Amniotic stem cell (primary cell): ENCODE measurements around the gene HAPSTR1.
"Not testable (repeated sequence)": the region's sequence is repeated elsewhere in the genome, so short reads cannot be mapped to it uniquely, and the experiment has no call there.

Experiments used
- DNase-seq: peaks from one replicate; lab custom pipeline; 2025; lab: John Stamatoyannopoulos, UW

HAPSTR1 gene, protein sequence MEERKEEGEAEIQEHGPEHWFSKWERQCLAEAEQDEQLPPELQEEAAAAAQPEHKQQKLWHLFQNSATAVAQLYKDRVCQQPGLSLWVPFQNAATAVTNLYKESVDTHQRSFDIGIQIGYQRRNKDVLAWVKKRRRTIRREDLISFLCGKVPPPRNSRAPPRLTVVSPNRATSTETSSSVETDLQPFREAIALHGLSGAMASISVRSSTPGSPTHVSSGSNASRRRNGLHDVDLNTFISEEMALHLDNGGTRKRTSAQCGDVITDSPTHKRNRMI

GRCh38 chr16:9090960-9091866 lies at the start of gene HAPSTR1:
Gene HAPSTR1 (plus strand): TSS chr16:9091644. CDS start chr16:9092045, 401 bp downstream.
- DNase-seq = peak; percentile 99

DNA sequence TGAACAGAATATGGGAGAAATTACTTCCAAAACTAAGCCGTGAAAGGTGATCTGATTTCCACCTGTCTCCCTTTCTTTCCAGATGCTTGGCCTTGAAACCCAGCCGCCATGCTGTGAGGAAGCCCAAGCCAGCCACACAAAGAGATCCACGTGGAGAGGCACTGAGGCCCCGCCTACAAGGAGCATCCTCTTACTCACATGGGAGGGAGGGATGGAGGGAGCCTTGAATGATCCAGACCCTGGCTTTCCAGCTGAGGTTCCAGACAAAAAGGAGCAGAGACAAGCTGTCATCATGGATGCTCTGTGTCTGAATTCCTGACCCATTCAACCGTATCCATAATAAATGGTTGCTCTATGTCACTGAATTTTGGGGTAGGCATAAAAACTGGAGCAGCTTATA lies 48.9 kb upstream of the HAPSTR1 start:
- DNase-seq = no peak

GRCh38 chr16:9042964-9043680 lies 48.3 kb upstream of the HAPSTR1 start:
- DNase-seq = peak; percentile 61

DNA sequence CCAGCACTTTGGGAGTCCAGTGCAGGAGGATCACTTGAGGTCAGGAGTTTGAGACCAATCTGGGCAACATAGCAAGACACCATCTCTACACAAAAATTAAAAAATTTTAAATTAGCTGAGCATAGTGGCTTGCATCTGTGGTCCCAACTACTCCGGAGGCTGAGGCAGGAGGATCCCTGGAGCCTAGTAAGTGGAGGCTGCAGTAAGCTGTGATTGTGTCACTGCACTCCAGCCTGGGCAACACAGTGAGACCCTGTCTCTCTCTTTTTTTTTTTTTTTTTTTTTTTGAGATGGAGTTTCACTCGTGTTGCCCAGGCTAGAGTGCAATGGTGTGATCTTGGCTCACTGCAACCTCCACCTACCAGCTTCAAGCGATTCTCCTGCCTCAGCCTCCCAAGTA lies 45.9 kb upstream of the HAPSTR1 start:
- DNase-seq = not testable (repeated sequence)

- DNase-seq = no peak
Measured at GRCh38 chr16:9046667-9047055, 44.8 kb upstream of the HAPSTR1 start.

DNA sequence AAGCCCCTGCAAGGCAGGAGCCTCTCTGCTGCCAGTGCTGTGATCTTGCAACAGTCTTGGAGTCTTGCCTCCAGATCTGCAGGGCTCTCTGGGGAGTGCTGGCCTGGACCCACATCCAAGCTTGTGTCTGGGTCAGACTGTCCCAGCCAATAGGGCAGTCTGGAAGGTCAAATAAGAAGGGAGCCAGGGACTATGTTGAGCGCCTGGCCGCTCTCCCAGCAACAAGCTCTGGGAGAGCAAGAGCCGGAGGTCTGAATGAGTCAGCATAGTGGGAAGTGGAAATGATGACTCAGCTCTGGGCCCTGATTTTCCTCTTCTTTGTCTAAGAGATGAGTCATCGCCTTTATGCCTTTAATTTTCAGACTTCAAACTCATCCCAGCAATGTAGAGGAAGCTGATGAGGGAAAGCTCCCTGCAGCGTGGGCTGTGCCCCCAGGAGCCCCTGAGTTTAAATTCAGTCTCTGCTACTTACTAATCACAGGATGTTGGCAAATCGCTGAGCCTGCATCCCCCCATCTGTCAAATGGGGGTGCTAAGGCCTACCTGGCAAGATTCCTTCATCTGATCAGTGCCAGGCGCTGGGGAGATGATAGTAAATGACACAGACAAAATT lies 43.6 kb upstream of the HAPSTR1 start:
- DNase-seq = peak; percentile 95

GRCh38 chr16:9048302-9048700 lies 43.1 kb upstream of the HAPSTR1 start:
- no peak for DNase-seq

GRCh38 chr16:9049241-9049640 lies 42.2 kb upstream of the HAPSTR1 start:
- DNase-seq = peak; percentile 71

GRCh38 chr16:9050102-9050830 lies 41.2 kb upstream of the HAPSTR1 start:
- no peak for DNase-seq

DNA sequence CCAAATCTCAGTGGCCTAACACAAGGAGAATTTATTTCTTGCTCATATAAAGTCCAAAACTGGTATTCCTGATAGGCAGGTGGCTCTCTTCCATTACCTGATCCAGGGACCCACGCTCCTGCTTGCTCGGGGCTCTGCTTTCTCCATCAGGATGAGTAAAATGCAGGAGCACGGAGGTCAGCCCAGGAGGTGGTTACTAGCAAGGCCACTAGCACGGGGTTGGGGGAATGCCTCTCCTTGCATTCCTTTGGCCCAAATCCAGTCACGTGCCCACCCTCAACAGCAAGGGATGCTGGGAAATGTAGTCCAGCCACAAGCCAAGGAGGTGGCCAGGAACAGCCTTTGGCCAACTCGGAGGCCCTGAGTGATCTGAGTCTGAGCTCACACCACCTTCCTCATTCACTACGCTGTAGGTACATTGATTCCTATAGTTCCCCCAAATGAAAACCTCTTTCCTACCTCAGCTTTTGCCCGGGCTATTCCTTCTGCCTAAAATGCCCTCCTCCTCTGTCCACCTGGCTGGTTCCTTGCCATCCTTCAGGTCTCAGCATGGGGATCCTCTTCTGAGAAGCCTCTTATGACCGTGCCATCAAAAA lies 38.3 kb upstream of the HAPSTR1 start:
- DNase-seq = no peak

DNA sequence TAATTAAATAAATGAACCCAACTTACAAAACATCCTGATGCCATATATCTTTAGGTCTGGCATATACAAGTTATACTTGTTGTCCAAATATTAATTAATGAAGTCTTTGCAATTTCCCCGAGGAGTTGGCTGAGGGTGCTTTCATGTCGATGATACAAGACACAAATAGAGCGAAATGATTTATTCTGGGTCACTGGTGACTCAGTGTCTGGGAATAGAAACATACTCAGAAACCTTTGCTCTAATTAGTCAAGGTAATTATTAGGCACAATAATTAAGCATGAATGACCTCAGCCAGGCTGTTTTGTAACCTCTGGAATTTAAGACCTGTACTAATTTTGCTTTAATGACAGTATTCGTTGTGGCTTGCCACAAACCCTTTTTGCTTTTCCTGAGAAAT lies 37.0 kb upstream of the HAPSTR1 start:
- DNase-seq = no peak

DNA sequence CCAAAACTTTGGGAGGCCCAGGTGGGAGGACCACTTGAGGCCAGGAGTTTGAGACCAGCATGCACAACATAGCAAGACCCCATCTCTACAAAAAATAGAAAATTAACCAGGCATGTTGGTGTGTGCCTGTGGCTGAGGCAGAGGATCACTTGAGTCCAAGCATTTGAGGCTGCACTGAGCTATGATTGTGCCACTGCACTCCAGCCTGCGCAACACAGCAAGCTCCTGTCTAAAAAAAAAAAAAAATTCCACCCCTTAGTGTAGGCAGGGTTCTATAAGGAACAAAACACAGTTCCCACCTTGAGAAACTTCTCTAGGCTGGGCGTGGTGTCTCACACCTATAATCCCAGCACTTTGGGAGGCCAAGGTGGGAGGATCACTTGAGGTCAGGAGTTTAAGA lies 36.3 kb upstream of the HAPSTR1 start:
- DNase-seq = no peak

- DNase-seq = no peak
Measured at GRCh38 chr16:9055661-9056060, 35.8 kb upstream of the HAPSTR1 start.

DNA sequence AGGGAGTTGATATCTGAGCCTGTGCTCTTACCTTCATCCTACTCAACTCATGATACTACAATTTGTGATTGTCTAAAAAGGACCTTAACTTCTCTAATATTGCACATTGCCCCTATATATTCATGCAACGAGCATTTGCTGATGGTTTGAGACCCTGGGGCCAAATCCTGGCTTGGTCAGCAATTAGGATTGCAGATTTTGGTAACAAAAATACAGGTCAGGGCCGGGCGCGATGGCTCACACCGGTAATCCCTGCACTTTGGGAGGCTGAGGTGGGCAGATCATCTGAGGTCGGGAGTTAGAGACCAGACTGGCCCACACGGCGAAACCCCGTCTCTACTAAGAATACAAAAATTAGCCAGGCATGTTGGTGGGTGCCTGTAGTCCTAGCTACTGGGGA lies 35.4 kb upstream of the HAPSTR1 start:
- DNase-seq = no peak

DNA sequence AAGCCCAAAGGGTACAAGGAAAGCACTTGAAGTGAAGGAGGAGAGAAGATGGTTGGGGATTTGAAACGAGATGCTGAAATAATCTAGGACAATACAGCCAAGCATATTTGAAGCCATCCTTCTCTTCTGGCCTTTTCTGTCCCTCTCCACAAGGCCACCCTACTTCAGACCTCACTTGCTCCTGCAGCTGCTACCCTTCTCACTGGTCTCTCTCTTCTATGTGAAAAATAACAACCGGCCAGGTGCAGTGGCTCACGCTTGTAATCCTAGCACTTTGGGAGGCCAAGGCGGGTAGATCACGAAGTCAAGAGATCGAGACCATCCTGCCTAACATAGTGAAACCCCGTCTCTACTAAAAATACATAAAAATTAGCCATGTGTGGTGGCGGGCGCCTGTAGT lies 33.2 kb upstream of the HAPSTR1 start:
- no peak for DNase-seq

DNA sequence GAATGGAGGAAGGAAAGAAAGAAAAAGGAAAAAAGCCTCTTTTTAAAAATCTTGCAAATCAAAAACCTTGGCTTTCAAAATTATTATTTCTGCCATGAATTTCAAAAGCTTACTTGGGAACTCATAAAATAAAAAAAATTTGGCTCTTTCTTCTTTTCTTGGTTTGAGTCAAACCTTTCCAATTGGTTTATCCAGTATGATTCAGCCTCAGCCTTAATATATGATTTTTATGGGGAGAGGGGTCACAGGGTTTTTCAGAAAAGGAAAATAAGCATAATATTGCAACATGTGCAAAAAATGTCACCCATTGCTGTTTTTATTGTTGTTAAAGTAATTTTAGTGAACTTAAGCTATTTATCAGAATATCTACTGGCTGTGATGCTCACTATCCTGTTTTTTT lies 31.2 kb upstream of the HAPSTR1 start:
- DNase-seq = no peak

- no peak for DNase-seq
Measured at GRCh38 chr16:9061358-9061813, 30.1 kb upstream of the HAPSTR1 start.

DNA sequence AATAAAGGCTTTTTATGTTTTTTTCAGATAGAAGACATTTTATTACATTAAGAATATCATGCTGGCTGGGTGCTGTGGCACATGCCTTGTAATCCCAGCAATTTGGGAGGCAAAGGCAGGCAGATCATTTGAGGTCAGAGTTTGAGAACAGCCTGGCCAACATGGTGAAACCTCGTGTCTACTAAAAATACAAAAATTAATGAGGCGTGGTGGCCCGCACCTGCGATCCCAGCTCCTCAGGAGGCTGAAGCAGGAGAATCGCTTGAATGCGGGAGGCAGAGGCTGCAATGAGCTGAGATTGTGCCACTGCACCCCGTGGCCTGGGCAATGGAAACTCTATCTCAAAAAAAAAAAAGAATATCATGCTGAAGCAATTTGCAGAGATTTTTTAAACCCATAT lies 29.1 kb upstream of the HAPSTR1 start:
- DNase-seq = no peak

GRCh38 chr16:9065077-9065476 lies 26.4 kb upstream of the HAPSTR1 start:
- DNase-seq = no peak

GRCh38 chr16:9068886-9069285 lies 22.6 kb upstream of the HAPSTR1 start:
- DNase-seq = no peak

DNA sequence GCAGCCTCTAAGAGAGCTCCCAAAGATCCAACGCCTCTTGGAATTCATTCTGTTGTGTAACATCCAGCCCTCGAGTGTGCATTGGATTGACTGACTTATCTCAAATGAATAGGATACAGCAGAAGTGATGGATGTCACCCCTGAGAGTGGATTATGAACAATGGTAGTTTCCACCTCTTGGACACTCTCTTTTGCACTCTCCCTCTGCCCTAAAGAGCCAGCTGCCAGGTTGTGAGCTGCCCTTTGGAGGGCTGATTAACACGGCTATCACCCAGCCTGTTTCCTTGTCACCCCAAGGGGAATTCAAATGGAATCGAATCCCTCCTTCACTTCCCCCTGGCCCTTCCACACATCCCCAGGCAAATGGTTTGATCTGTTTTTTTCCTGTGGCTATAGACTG lies 21.2 kb upstream of the HAPSTR1 start:
- no peak for DNase-seq
